Stimulated activated CD8-positive, alpha-beta memory T cell treated with anti-CD3 and anti-CD28 coated beads, Interleukin-12 subunit alpha, Interleukin-12 subunit beta, amount 100 ng/mL, for 4 hours (primary cell): ENCODE data around the gene KRT6C.

Experiments
- DNase-seq: peaks from one replicate; pipeline ENCODE4 v3.0.0-alpha.2; 2020; ENCODE audit warnings: low read depth

KRT6C gene

GRCh38 chr12:52434760-52435530 is 38.7 kb downstream of the KRT6C start:
- no peak for DNase-seq

GRCh38 chr12:52434081-52434733 is 39.4 kb downstream of the KRT6C start, which contains the start of gene KRT75:
Gene KRT75 (minus strand): TSS chr12:52434371. CDS start chr12:52434304, 67 bp downstream.
- no peak for DNase-seq

DNA sequence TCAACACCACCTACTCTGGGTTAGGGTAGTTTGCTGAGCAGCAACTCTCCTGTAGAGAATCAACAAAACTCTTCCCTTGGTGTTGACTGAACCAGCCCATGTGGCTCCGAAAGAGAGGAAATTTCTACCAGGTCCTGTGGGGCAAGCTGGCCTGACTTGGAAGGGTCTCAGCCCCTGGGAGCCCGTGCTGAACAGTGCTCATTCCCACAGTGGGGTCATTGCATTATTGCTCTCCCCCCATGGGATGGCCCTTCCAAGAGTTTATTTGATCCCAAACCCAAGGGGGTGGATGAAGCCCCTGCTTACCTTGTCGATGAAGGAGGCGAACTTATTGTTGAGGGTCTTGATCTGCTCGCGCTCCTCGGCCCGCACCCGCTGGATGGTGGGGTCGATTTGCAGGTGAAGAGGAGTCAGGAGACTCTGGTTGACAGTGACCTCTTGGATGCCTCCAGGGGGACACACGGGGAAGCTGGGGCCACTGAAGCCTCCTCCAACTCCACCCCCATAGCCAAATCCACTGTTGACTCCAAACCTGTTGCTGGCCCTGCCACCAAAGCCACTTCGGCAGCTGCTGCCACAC is 40.0 kb downstream of the KRT6C start:
- DNase-seq: no peak

GRCh38 chr12:52432559-52433207 is 40.9 kb downstream of the KRT6C start:
- no peak for DNase-seq

GRCh38 chr12:52428121-52428520 is 45.5 kb downstream of the KRT6C start:
- DNase-seq: no peak

- DNase-seq: no peak
Observed at GRCh38 chr12:52427083-52427482, 46.5 kb downstream of the KRT6C start.

- no peak for DNase-seq
Observed at GRCh38 chr12:52426034-52426433, 47.6 kb downstream of the KRT6C start.

DNA sequence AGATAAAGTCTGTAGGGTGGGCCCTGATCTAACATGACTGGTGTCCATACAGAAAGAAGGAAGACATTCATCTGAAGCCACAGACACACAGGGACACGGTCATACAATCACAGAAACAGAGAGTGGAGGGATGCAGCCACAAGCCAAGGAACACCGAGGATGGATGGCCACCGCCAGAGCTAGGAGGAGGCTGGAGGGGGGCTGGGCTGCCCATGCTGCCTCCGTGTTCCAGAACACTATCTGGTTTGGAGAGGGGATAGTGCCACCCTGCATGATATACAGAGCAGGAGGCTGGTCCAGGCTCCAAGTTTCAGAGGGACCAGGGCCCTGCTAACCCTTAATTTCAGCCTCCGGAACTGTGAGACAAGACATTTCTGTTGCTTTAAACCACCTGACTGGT is 48.1 kb downstream of the KRT6C start:
- no peak for DNase-seq

GRCh38 chr12:52423661-52424500 is 49.7 kb downstream of the KRT6C start:
- no peak for DNase-seq

DNA sequence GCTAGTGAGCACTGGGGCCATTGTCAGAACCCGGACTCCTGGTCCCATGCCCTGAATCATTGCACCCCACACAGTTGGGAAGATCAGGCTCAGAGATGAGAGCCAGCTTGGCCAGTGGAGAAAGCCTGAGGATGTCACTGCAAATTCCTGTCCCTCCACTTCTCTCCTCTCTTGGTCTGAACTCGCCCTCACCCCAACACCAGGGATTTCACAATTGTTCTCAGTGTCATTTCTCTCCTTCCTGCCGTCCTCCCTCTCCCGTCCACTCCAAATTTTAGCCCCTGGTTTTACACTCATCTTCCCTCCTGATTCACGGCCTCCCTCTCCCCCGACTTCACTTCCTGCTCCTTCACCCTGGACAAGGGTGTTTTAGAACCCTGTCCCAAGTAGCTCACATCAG is 50.6 kb downstream of the KRT6C start:
- DNase-seq: no peak

DNA sequence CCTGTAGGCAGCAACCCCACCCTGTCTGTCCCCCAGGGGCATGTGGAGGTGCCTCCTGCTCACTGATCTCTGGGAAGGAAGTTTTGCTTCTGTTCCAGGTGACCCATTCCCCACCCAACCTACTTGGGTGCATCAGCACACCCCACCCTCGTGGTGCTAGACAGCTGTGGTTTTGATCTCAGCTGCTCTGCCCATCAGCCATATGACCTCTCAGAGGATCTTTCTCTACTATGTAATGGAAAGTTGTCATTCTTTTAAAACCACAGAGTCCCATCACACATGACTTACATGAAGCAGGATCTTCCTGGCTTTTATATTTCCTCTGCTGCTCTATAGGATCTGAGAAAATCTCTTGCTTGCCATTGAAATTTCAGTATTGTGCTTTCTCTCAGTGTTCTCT is 53.9 kb downstream of the KRT6C start:
- no peak for DNase-seq

GRCh38 chr12:52418576-52419110 is 55.0 kb downstream of the KRT6C start:
- DNase-seq: no peak
